SH-SY5Y (cell line): ENCODE data around the gene EIF2B4.

Source experiments
- GATA2 ChIP-seq: IDR thresholded peaks from 2 replicates; pipeline ENCODE4 v1.6.1; 2011; ENCODE audit warnings: mild to moderate bottlenecking, low read depth, low read length
- GATA3 ChIP-seq: IDR thresholded peaks from 2 replicates; pipeline ENCODE4 v1.6.1; 2011; ENCODE audit warnings: low read depth, mild to moderate bottlenecking, low read length, moderate library complexity

DNA sequence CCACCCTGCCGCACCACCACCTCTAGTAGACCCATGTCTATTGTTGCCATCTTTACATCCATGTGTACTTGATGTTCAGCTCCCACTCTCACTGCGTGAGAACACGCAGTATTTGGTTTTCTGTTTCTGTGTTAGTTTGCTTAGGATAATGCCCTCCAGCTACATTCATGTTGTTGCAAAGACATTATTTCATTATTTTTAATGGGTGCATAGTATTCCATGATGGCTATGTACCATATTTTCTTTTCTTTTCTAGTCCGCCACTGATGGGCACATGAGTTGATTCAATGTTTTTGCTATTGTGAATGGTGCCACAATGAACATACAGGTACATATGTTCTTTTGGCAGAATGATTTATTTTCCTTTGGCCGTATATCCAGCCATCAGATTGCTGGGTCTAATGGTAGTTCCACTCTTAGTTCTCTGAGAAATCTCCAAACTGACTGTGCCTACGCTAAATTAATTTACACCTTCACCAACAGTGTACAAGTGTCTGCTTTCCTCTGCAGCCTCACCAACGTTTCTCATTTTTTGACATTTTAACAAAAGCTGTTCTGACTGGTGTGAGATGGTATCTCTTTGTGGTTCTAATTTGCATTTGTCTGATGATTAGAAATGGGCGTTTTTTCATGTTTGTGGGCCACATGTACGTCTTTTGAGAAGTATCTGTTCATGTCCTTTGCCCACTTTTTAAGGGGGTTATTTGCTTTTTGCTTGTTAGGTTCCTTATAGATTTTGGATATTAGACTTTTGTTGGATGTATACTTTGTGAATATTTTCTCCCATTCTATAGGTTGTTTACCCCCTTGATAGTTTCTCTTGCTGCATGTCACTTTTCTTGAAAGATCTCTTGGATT is 20.9 kb upstream of the EIF2B4 start:
- TF ChIP-seq GATA3 (no peak), GATA2 (no peak)
